BJ (cell line): ENCODE results near the gene NDUFB6. TPM values are rescaled to one million over a fixed set of nuclear protein-coding genes. Genes with fewer than 3 reads are reported as not detected.
"Not testable (repeated sequence)": the region's sequence is repeated elsewhere in the genome, so short reads cannot be mapped to it uniquely, and the experiment has no call there.

Experiments used
- CTCF ChIA-PET: fragments of 350-600 bp; formaldehyde crosslinking; extraction: SDS; loops from one replicate; lab custom pipeline; 2021; ENCODE audit warnings: antibody characterized with exemption, inconsistent platforms; lab: Yijun Ruan, JAX
- POLR2A ChIA-PET: fragments of 300-600 bp; sonication (Branson Sonifier 250); formaldehyde crosslinking; extraction: SDS; loops from one replicate; lab custom pipeline; 2021; ENCODE audit warnings: antibody characterized with exemption; lab: Charles Lee
- DNase-seq: peaks from one replicate; pipeline ENCODE4 v3.0.0-alpha.2; 2011; ENCODE audit warnings: low read depth
- H3K27me3 ChIP-seq: 2 replicates; pipeline ENCODE4 v1.6.0; 2011; ENCODE audit warnings: low read length; ENCODE audit not compliant: control insufficient read depth, insufficient read depth
- H3K36me3 ChIP-seq: 2 replicates; pipeline ENCODE4 v1.5.1; 2011; ENCODE audit warnings: low read length; ENCODE audit not compliant: control insufficient read depth, insufficient read depth
- H3K4me3 ChIP-seq: 2 replicates; pipeline ENCODE4 v1.5.1; 2011; ENCODE audit warnings: low read depth, mild to moderate bottlenecking, control low read depth, low read length
- polyA minus RNA-seq: library from RNA; depleted of rRNA, polyadenylated mRNA; stranded (reverse); fragments of >200 nt; gene quantifications from 2 replicates; pipeline ENCODE4 v1.2.3, GENCODE V29; 2011; rRNA and poly(A)+ RNA removed
- polyA plus RNA-seq: library from polyadenylated mRNA; depleted of rRNA; stranded (reverse); fragments of >200 nt; gene quantifications from 2 replicates; pipeline ENCODE4 v1.2.3, GENCODE V29; 2011; rRNA removed
- TF ChIP-seq, protein P1 (sequence below): IDR thresholded peaks from 2 replicates; pipeline ENCODE4 v1.5.1; 2011; ENCODE audit warnings: low read depth, mild to moderate bottlenecking, control low read depth, inconsistent platforms, low read length, moderate library complexity; ENCODE audit not compliant: insufficient read depth

The NDUFB6 gene
- 63.8 and 72.5 TPM in 2 replicates for polyA plus RNA-seq
- polyA minus RNA-seq, result 21.3 and 32.4 TPM in 2 replicates

DNA sequence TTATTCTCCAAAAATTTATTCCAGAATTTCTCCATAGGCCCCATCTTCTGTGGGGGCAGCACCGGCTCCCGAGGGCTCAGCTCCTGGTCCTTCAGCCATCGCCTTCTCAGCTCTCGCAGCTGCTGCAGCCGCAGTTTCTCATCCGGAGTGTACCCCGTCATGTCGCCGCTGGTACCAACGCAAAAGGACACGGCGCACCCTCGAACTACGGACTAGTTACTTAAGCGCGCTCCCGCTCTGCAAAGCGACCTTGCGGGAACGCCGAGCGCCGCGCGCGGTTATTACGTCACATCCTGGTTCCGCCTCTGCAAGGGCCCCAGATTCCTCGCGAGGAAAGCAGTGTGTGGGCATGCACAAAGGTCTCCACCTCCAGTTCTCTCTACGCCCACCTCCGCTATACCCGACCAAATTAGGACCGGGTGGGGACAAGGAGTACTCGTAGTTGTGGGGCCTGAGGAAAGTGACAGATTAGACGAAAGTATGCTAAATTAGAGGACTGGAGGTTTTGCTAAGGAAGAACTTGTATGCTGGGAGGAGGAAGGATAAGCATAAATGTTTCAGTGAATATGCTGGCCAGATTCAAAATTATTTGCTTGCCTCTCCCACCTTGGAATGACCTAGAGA, at the start of gene NDUFB6:
Gene NDUFB6, minus strand, starts transcription at position 260 of the 624 bp plus-strand sequence. Its CDS starts 99 bp downstream, at position 161.
- TF ChIP-seq, protein P1, sequence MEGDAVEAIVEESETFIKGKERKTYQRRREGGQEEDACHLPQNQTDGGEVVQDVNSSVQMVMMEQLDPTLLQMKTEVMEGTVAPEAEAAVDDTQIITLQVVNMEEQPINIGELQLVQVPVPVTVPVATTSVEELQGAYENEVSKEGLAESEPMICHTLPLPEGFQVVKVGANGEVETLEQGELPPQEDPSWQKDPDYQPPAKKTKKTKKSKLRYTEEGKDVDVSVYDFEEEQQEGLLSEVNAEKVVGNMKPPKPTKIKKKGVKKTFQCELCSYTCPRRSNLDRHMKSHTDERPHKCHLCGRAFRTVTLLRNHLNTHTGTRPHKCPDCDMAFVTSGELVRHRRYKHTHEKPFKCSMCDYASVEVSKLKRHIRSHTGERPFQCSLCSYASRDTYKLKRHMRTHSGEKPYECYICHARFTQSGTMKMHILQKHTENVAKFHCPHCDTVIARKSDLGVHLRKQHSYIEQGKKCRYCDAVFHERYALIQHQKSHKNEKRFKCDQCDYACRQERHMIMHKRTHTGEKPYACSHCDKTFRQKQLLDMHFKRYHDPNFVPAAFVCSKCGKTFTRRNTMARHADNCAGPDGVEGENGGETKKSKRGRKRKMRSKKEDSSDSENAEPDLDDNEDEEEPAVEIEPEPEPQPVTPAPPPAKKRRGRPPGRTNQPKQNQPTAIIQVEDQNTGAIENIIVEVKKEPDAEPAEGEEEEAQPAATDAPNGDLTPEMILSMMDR, result no peak
- H3K4me3 ChIP-seq, result peak within 1 kb of the TSS; percentile 93
- H3K36me3 ChIP-seq, result peaks cover 5% of the 10 kb centered on the region
- ChIA-PET POLR2A (no interaction called here), CTCF (interaction anchor here (1.1 to 13.3 kb wide), 9 partner anchors 8 to 395 kb away, joined by 3 to 492 read pairs (median 7); partner anchors contain the start of gene ACO1)
- H3K27me3 ChIP-seq, result no peaks in the 10 kb centered on the region
- DNase-seq, result peak; percentile 59

DNA sequence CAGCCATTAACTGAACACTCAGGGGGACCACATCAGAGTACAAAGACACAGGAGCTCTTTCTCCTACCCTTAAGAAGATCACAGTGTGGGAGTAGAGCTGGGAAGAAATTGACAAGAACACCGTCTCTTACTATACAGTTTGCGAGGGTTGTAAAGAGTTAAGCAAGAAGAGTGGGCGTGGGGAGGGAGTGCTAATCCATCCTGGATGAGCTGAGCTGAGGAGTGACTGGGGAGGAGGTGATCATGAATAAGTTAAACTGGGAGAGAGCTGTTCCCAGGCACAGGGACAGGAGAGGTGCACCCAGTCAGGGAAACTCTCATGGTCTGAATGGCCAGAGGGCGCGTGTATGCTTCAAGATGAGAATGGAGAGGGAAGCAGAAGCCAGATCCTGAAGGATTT, 45.3 kb upstream of the NDUFB6 start:
- TF ChIP-seq, protein P1, result no peak
- Histone ChIP-seq H3K27me3 (no peaks in the 10 kb centered on the region), H3K4me3 (no peak overlapping the region), H3K36me3 (no peaks in the 10 kb centered on the region)
- DNase-seq, result no peak
- ChIA-PET CTCF (interaction anchor here (1.5 kb wide), 1 partner anchor 10 kb away, joined by 4 read pairs; no protein-coding TSS in a partner anchor), POLR2A (no interaction called here)

DNA sequence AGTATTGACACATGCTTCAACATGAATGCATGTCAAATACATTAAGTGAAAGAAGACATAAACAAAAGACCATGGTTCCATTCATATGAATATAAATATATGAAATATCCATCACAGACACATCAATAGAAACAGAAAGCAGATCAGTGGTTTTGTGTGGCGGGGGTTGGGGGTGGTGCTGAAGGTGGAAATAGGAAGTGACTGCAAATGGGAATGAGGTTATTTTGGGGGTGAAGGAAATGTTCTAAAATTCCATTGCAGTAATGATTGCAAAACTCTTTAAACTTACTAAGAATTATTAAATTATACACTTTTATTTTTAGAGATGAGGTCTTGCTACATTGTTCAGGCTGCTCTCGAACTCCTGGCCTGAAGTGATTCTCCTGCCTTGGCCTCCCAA, 33.9 kb upstream of the NDUFB6 start:
- no peaks in the 10 kb centered on the region for H3K36me3 ChIP-seq
- H3K27me3 ChIP-seq, result no peaks in the 10 kb centered on the region
- ChIA-PET CTCF (no interaction called here), POLR2A (no interaction called here)
- TF ChIP-seq, protein P1, result no peak
- H3K4me3 ChIP-seq, result no peak overlapping the region
- DNase-seq, result no peak

DNA sequence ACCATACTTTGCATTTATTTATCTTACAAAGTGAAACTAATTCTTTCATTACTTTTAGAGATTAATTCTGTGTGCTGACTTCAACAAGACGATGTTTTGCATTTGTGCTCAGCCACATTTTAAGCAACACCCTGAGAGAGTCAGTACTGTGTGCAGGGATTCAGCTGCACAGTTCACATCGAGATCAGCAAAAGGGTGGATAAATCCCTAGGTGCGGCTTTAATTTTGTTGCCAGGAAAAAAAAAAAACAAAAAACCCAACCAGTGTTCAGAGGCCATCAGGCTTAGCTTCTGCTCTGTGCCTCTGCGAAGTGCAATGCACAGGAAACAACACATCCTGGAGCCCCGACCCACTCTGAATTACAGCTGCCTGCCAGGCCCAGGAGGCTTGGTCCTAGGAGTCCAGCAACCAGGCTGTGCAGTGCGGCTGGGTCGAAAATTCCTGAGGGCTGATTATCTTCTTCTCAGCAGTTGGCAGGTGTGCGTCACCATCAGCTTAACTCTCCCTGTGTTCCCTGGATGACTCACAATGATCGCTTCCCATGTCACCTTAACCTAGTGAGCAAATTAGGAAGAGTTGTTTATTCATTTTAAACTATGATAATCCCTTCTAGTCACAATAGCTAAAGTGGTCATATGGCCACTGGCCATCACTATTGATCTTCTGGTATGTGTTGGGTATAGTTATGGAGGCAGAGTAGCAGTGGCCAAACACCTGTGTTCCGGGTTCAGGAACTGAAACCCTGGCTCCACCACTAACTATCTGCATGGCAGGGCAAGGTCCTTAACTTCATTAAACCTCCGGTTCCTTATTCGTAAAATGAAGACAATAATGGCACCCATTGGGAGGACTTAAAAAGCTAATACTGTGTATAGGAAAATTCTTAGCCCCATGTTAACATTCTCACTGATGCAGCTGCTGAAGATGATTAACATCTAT, 31.2 kb upstream of the NDUFB6 start:
- Histone ChIP-seq H3K4me3 (no peak overlapping the region), H3K27me3 (no peaks in the 10 kb centered on the region), H3K36me3 (no peaks in the 10 kb centered on the region)
- no peak for DNase-seq
- TF ChIP-seq, protein P1, result no peak
- ChIA-PET CTCF (interaction anchor here (1.2 to 1.7 kb wide), 2 partner anchors 15 to 22 kb away, joined by 4 to 6 read pairs; no protein-coding TSS in a partner anchor), POLR2A (no interaction called here)

DNA sequence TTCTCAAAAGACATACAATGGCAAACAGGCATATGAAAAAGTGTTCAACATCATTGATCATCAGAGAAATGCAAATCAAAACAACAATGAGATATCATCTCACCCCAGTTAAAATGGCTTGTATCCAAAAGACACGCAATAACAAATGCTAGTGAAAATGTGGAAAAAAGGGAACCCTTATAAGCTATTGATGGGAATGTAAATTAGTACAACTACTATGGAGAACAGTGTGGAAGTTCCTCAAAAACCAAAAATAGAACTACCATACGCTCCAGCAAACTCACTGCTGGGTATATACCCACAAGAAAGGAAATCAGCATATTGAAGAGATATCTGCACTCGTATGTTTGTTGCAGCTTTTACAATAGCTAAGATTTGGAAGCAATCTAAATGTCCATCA, 26.1 kb upstream of the NDUFB6 start:
- CTCF ChIA-PET, H3K4me3 ChIP-seq, POLR2A ChIA-PET, H3K27me3 ChIP-seq, H3K36me3 ChIP-seq, DNase-seq: not testable (repeated sequence)
